B cell (primary cell): ENCODE results near the gene NOS1AP.

Source experiments
- CTCF ChIP-seq: fragments of 200-600 bp; IDR thresholded peaks from one replicate; pipeline ENCODE4 v1.8.0; 2022; ENCODE audit warnings: antibody characterized with exemption, mild to moderate bottlenecking
- EZH2 ChIP-seq: IDR thresholded peaks from 2 replicates; pipeline ENCODE4 v1.6.1; 2012; ENCODE audit warnings: borderline replicate concordance, low read depth, mild to moderate bottlenecking, moderate library complexity, low read length; ENCODE audit not compliant: insufficient read depth, poor library complexity, severe bottlenecking

GRCh38 chr1:162292422-162292849 lies 222.9 kb downstream of the NOS1AP start:
- TF ChIP-seq CTCF (no peak), EZH2 (no peak)
